Gastroesophageal sphincter (tissue), 3 donors: ENCODE results near the gene INO80C.

Experiments
- CTCF ChIP-seq, 4 experiments: fragments of 200-600 bp in 2 of 4; fragments of 450-650 bp in 2 of 4; sonication (generic) in 1 of 4; IDR thresholded peaks; one replicate each; pipeline ENCODE4 v1.5.1; 2017 to 2019; ENCODE audit warnings: antibody characterized with exemption in 4 of 4, mild to moderate bottlenecking in 2 of 4, moderate library complexity in 2 of 4
- POLR2A ChIP-seq, 2 donors: fragments of 450-650 bp; IDR thresholded peaks; one replicate each; pipeline ENCODE4 v1.6.1; 2017; ENCODE audit warnings: antibody characterized with exemption in 2 of 2, mild to moderate bottlenecking in 2 of 2, moderate library complexity in 1 of 2
- POLR2AphosphoS5 ChIP-seq: sonication (generic); formaldehyde crosslinking; IDR thresholded peaks from one replicate; pipeline ENCODE4 v1.6.1; 2017; ENCODE audit warnings: antibody characterized with exemption

DNA sequence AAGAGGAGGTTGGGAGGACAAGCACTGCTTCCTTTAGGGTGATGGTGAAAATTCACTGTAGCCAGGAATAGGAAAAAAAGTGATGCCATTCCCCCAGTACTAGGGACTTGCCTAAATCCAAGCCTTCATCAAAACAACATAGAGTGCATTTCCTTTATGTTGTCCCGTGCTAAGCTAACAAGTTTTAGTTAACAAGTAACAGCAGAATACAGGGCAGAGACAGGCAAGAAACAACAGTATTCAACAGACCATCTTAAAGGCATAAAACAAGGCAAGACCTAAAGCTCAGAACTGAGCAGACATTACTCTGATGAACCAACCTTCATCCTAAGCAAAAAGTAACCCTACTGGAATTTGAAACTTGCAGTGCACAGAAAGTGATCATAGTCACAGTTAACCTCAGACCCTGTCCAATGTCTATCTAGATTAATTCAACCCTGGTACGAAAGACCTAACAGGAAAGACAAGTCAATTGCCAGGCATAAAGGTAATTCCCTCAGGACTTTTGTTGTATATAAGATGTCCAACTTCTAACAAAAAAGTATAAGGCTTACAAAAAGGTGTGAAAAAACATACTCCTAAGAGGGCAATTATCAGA is 49.3 kb upstream of the INO80C start:
- no peak for TF ChIP-seq CTCF (IDR thresholded peaks at IDR 0.05)
- no peak for TF ChIP-seq POLR2AphosphoS5
- no peak for TF ChIP-seq POLR2A (IDR thresholded peaks at IDR 0.05)
